Suprapubic skin (tissue), 4 donors: ENCODE data around the gene ITIH1. TPM values are rescaled to one million over a fixed set of nuclear protein-coding genes. Genes with fewer than 3 reads are reported as not detected.

ENCODE experiments used
- DNase-seq, 2 donors: peaks; one replicate each; pipeline ENCODE4 v3.0.0-alpha.2; 2019; ENCODE audit warnings: low spot score in 2 of 2
- H3K27ac ChIP-seq: fragments of 200-600 bp; sonication (generic); one replicate; pipeline ENCODE4 v1.5.1; 2019
- H3K27me3 ChIP-seq: fragments of 200-600 bp; sonication (generic); one replicate; pipeline ENCODE4 v1.5.1; 2019
- H3K36me3 ChIP-seq: fragments of 200-600 bp; sonication (generic); one replicate; pipeline ENCODE4 v1.5.1; 2019
- H3K4me1 ChIP-seq: fragments of 200-600 bp; sonication (generic); one replicate; pipeline ENCODE4 v1.5.1; 2019
- H3K4me3 ChIP-seq: fragments of 200-600 bp; sonication (generic); one replicate; pipeline ENCODE4 v1.5.1; 2019; ENCODE audit warnings: mild to moderate bottlenecking
- H3K9me3 ChIP-seq: fragments of 200-600 bp; sonication (generic); one replicate; pipeline ENCODE4 v1.5.1; 2019
- CTCF ChIP-seq, 2 donors: fragments of 200-600 bp in 1 of 2; fragments of 450-650 bp in 1 of 2; sonication (generic) in 1 of 2; IDR thresholded peaks; one replicate each; pipeline ENCODE4 v1.5.1; 2016 to 2019; ENCODE audit warnings: antibody characterized with exemption in 2 of 2, mild to moderate bottlenecking in 1 of 2, moderate library complexity in 1 of 2
- EP300 ChIP-seq: sonication (generic); formaldehyde crosslinking; IDR thresholded peaks from one replicate; pipeline ENCODE4 v1.6.1; 2017; ENCODE audit warnings: antibody characterized with exemption
- POLR2A ChIP-seq, 2 donors: fragments of 450-650 bp; IDR thresholded peaks; one replicate each; pipeline ENCODE4 v1.6.1; 2017; ENCODE audit warnings: antibody characterized with exemption in 2 of 2, mild to moderate bottlenecking in 2 of 2, moderate library complexity in 2 of 2
- POLR2AphosphoS5 ChIP-seq, 3 donors: sonication (generic); formaldehyde crosslinking; IDR thresholded peaks; one replicate each; pipeline ENCODE4 v1.6.1; 2017; ENCODE audit warnings: antibody characterized with exemption in 3 of 3
- WGBS: methylation state at CpG from one replicate; pipeline ENCODE4 v1.1.5; 2018; 5-methylcytosine and 5-hydroxymethylcytosine counted together
- total RNA-seq, 4 donors: library from RNA; depleted of rRNA; stranded (reverse); fragments of >200 nt; gene quantifications; one replicate each; pipeline ENCODE4 v1.1.0, GENCODE V29; 2016

The ITIH1 gene
- total RNA-seq, 4 donors from 2014 or later = 1.5 TPM; not detected in 3

- DNase-seq = no peak
- TF ChIP-seq POLR2AphosphoS5 (IDR thresholded peaks at IDR 0.05) = no peak
- no peak within 1 kb of the TSS for H3K27ac ChIP-seq
- H3K4me3 ChIP-seq = no peak within 1 kb of the TSS
- H3K36me3 ChIP-seq = no peaks in the 10 kb centered on the region
- no peaks in the 10 kb centered on the region for H3K27me3 ChIP-seq
- WGBS = 79% methylated on average over 6 of the region's 10 CpGs
- peaks cover 8% of the 10 kb centered on the region for H3K4me1 ChIP-seq
- H3K9me3 ChIP-seq = no peaks in the 10 kb centered on the region
These were observed 17.3 kb downstream of the ITIH1 start, which contains the start of gene ITIH3 for GRCh38 chr3:52794612-52795099. Gene ITIH3 (plus strand): TSS chr3:52794796. CDS start chr3:52794804, 8 bp downstream.

GRCh38 chr3:52795298-52795900, 18.0 kb downstream of the ITIH1 start:
- 81% methylated on average over 8 of the region's 9 CpGs for WGBS
- no peak for DNase-seq
- TF ChIP-seq POLR2A (IDR thresholded peaks at IDR 0.05) (no peak), CTCF (IDR thresholded peaks at IDR 0.05) (no peak), EP300 (no peak), POLR2AphosphoS5 (IDR thresholded peaks at IDR 0.05) (no peak)
- H3K9me3 ChIP-seq = no peaks in the 10 kb centered on the region
- H3K36me3 ChIP-seq = no peaks in the 10 kb centered on the region
- H3K27ac ChIP-seq = no peak overlapping the region
- H3K4me3 ChIP-seq = no peak overlapping the region
- H3K4me1 ChIP-seq = peaks cover 8% of the 10 kb centered on the region
- H3K27me3 ChIP-seq = no peaks in the 10 kb centered on the region

DNA sequence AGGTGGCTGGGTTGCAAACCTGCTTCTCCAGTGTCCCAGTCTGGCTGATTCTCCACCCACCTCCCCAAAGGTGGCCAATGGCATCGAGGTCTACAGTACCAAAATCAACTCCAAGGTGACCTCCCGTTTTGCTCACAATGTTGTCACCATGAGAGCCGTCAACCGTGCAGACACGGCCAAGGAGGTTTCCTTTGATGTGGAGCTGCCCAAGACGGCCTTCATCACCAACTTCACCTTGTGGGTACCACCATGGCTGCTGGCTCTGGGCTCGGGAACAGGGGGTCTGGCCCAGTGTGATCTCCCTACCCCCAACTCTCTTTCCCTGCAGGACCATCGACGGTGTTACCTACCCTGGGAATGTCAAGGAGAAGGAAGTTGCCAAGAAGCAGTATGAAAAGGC, 19.0 kb downstream of the ITIH1 start:
- TF ChIP-seq CTCF (IDR thresholded peaks at IDR 0.05) = no peak
- no peak for TF ChIP-seq POLR2AphosphoS5 (IDR thresholded peaks at IDR 0.05)
- no peak for TF ChIP-seq POLR2A (IDR thresholded peaks at IDR 0.05)
- no peak for TF ChIP-seq EP300
- Histone ChIP-seq H3K36me3 (no peaks in the 10 kb centered on the region), H3K4me3 (no peak overlapping the region), H3K4me1 (peaks cover 8% of the 10 kb centered on the region), H3K27me3 (no peaks in the 10 kb centered on the region), H3K27ac (no peak overlapping the region), H3K9me3 (no peaks in the 10 kb centered on the region)
- no peak for DNase-seq
- 84% methylated on average over 9 of the region's 9 CpGs for WGBS

DNA sequence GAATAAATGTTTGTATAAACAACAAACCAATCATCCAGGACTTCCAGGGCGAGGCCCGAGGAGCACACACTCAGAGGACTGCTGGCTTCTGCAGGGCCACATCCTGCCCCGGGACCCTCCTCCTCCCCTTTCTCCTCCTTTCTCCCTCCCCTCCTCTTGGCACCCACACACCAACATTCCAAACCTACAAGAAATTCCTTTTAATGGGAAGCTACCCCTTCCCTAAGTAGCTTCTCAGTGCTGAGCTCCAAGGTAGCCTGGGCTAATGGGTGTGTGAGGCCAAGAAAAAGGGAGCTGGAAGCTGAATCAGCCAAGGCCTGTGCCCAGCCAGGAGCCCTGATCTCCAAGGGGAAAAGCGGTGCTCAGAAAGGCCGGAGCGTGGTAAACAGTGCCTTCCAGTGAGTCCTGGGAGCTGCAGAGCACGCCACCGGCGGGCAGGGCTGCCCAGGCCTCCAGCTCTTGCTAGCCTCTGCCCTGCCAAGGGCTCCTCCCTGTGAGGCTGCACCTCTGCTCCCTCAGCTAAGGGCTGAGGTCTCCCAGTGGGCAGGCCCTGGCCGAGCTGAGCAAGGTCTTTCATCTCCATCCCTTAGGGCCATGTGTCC, 21.1 kb downstream of the ITIH1 start:
- Histone ChIP-seq H3K4me1 (no peaks in the 10 kb centered on the region), H3K36me3 (no peaks in the 10 kb centered on the region), H3K4me3 (no peak overlapping the region), H3K27ac (no peak overlapping the region), H3K9me3 (no peaks in the 10 kb centered on the region), H3K27me3 (no peaks in the 10 kb centered on the region)
- no peak for DNase-seq
- TF ChIP-seq CTCF (IDR thresholded peaks at IDR 0.05) (no peak), POLR2AphosphoS5 (IDR thresholded peaks at IDR 0.05) (no peak), POLR2A (IDR thresholded peaks at IDR 0.05) (no peak), EP300 (no peak)
- 59% methylated on average over 9 of the region's 10 CpGs for whole genome bisulfite sequencing

- H3K27ac ChIP-seq = no peak overlapping the region
- H3K36me3 ChIP-seq = no peaks in the 10 kb centered on the region
- no peak overlapping the region for H3K4me3 ChIP-seq
- no peaks in the 10 kb centered on the region for H3K4me1 ChIP-seq
- TF ChIP-seq POLR2A (IDR thresholded peaks at IDR 0.05) (no peak), CTCF (IDR thresholded peaks at IDR 0.05) (peak in 1 of 2 donors; percentile 33), EP300 (no peak), POLR2AphosphoS5 (IDR thresholded peaks at IDR 0.05) (no peak)
- WGBS = 53% methylated on average over 7 of the region's 14 CpGs
- DNase-seq = no peak
- no peaks in the 10 kb centered on the region for H3K27me3 ChIP-seq
- H3K9me3 ChIP-seq = no peaks in the 10 kb centered on the region
These were observed 21.6 kb downstream of the ITIH1 start for GRCh38 chr3:52798978-52799476.
